HG02884 (cell line): Measurements from ENCODE around the gene RAB12.

Experiments
- ATAC-seq: cut with Tn5 transposase; IDR thresholded peaks from one replicate; pipeline ENCODE4 v1.9.1; 2021; ENCODE audit warnings: mild to moderate bottlenecking, moderate library complexity; ENCODE audit not compliant: unreplicated experiment

Gene RAB12

GRCh38 chr18:8681196-8681595, 72.0 kb downstream of the RAB12 start:
- ATAC-seq = no peak

DNA sequence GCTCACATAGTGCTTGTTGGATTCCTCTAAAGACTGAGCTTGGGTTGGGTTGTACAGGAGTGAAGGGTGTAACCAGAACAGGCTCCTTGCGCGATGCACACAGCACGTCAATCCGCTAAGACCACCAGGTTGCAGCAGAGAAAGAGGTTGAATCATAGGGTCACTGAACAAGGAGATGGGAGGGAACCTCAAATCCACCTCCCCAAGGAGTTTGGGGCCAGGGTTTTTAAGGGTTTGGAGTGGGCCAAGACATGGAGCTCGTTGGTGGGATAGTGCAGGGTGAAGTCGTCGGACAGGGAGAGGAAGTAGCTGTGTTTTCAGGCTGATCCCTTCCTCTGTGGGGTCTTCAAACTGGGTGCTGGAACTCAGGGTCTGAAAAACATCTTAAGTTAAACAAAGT, 75.3 kb downstream of the RAB12 start:
- no peak for ATAC-seq

DNA sequence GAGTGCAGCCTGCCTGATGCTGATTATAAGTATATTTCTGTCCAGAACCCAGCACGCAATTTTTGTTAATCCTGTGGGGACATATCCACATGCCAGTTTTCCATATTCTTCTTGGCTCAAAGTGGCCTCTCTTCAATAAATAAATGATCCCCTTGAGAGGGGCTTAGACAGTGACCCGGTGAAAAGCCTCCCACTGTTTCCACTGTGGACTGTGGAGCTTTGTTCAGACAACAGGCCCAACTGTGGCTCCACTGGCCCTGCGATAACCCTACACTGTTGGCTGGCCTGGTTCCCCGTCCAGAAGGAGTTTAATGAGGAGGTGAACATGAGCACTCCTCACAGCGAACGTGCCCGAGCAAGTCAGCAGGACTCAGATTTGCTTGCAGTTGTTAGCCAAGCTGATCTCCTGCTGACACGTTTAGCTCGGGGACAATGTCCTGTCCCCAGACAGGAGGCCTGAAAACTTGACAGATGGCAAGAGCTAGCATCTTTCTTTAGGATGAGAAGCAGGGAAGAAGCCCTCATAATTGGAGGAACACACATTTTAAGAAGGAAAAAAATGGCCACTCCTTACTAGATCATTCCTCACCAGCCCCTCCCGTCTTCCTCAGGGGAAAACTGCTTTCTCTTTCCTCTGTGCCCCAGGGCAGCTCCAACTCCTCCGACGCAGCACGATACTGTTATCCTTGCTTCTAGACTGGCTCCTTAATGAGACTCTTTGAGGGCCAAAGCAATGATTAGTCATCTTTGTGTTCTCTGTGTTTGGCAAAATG, 76.1 kb downstream of the RAB12 start:
- no peak for ATAC-seq

GRCh38 chr18:8685914-8686216, 76.6 kb downstream of the RAB12 start:
- no peak for ATAC-seq

DNA sequence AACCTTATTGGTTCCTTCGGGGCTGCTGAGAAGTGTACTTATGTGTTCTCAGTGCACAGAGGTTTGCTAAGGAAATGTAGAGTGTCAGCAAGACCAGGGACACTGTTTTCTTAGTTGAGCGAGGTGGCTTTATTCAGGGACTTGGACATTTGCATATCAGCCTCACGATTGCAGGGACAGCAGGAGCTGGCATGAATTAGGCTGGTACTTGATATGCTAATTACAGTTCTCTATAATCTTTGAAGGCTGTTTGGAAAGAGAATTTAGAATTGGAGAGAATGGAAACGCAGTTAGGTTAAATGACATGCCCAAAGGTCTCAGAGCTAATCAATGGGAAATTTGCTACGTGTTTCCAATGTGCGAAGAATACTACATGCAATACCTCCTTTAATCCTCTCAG, 77.4 kb downstream of the RAB12 start:
- ATAC-seq = no peak

GRCh38 chr18:8688216-8688800, 79.1 kb downstream of the RAB12 start:
- no peak for ATAC-seq

DNA sequence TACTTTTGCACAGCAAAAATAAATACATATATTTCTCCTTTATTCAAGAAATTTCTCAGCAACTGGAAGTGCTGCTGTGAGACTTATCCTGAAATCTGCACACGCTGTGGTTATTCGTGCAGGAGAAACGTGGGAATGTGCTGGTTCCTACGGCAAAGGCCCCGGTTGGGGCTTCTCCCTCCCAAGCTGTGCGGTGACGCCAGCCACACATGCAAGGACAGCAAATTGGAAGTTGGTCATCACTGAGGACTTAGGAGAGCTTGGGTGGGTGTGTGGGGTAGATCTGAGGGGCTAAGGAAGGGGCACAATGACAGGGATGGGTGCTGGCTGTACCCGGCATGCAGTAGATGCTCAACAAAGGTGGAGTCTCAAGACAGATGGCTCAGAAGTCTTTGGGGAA, 79.6 kb downstream of the RAB12 start:
- ATAC-seq = no peak
